SK-N-SH (cell line): ENCODE results near the gene RAD51B. TPM values are rescaled to one million over a fixed set of nuclear protein-coding genes. Genes with fewer than 3 reads are reported as not detected.

Experiments
- CTCF ChIA-PET: fragments of 300-600, 350-600 bp; formaldehyde crosslinking; extraction: SDS; loops from one replicate; lab custom pipeline; 2021; lab: Yijun Ruan, JAX
- POLR2A ChIA-PET: fragments of 350-600 bp; sonication (Branson Sonifier 250); formaldehyde crosslinking; extraction: SDS; loops from one replicate; lab custom pipeline; 2020; ENCODE audit warnings: antibody characterized with exemption, inconsistent platforms; lab: Yijun Ruan, JAX
- DNase-seq: peaks from one replicate; pipeline ENCODE4 v3.0.0; 2012
- H2AFZ ChIP-seq: fragments of 200-600 bp; sonication (generic); 2 replicates; pipeline ENCODE4 v1.8.1; 2016; ENCODE audit warnings: antibody characterized with exemption, mild to moderate bottlenecking, low read depth
- H3F3A ChIP-seq: fragments of 200-600 bp; sonication (generic); replicated peaks from 2 replicates; pipeline ENCODE3; 2016; ENCODE audit warnings: antibody characterized with exemption, mild to moderate bottlenecking; ENCODE audit not compliant: insufficient read depth
- H3K27ac ChIP-seq, 2 experiments: fragments of 200-500 bp in 1 of 2; fragments of 200-600 bp in 1 of 2; sonication (Bioruptor generic) in 1 of 2; sonication (generic), shearing (Covaris generic) in 1 of 2; 2 replicates each; pipeline versions ENCODE4 v1.5.1 to v1.6.1; 2014 to 2016; ENCODE audit warnings: low read depth in 2 of 2, inconsistent platforms in 1 of 2, low read length in 1 of 2, mild to moderate bottlenecking in 1 of 2, mixed read lengths in 1 of 2
- H3K27me3 ChIP-seq: fragments of 200-600 bp; sonication (generic), shearing (Covaris generic); 2 replicates; pipeline ENCODE4 v1.6.1; 2016; ENCODE audit warnings: mixed run types; ENCODE audit not compliant: insufficient read depth
- H3K36me3 ChIP-seq, 2 experiments: fragments of 200-500 bp in 1 of 2; fragments of 200-600 bp in 1 of 2; sonication (Bioruptor generic) in 1 of 2; sonication (generic) in 1 of 2; replicated peaks in 1 of 2; 2 replicates each; pipeline versions ENCODE3 to v1.5.1; 2014 to 2016; ENCODE audit warnings: low read length in 1 of 2, mild to moderate bottlenecking in 1 of 2; ENCODE audit not compliant: insufficient read depth in 2 of 2, control insufficient read depth in 1 of 2
- H3K4me1 ChIP-seq, 2 experiments: fragments of 200-500 bp in 1 of 2; fragments of 200-600 bp in 1 of 2; sonication (Bioruptor generic) in 1 of 2; sonication (generic), shearing (Covaris generic) in 1 of 2; 2 replicates each; pipeline versions ENCODE4 v1.5.1 to v1.6.1; 2014 to 2016; ENCODE audit warnings: low read depth in 1 of 2, low read length in 1 of 2, mixed run types in 1 of 2; ENCODE audit not compliant: insufficient read depth in 2 of 2, control insufficient read depth in 1 of 2
- H3K4me2 ChIP-seq: fragments of 200-600 bp; sonication (generic), shearing (Covaris generic); 2 replicates; pipeline ENCODE4 v1.6.1; 2017; ENCODE audit warnings: mixed run types
- H3K4me3 ChIP-seq, 2 experiments: fragments of 200-500 bp in 1 of 2; fragments of 200-600 bp in 1 of 2; sonication (Bioruptor generic) in 1 of 2; sonication (generic), shearing (Covaris generic) in 1 of 2; 2 replicates each; pipeline versions ENCODE4 v1.5.1 to v1.8.1; 2014 to 2016; ENCODE audit warnings: low read depth in 2 of 2, inconsistent platforms in 1 of 2, low read length in 1 of 2, mild to moderate bottlenecking in 1 of 2, mixed read lengths in 1 of 2, moderate library complexity in 1 of 2
- H3K79me2 ChIP-seq: fragments of 200-600 bp; sonication (generic); 2 replicates; pipeline ENCODE4 v1.8.1; 2017; ENCODE audit warnings: mild to moderate bottlenecking; ENCODE audit not compliant: insufficient read depth
- H3K9ac ChIP-seq: fragments of 200-600 bp; sonication (generic); 2 replicates; pipeline ENCODE4 v1.6.1; 2017; ENCODE audit warnings: mixed run types
- H3K9me2 ChIP-seq: fragments of 200-600 bp; sonication (generic); 2 replicates; pipeline ENCODE4 v1.6.1; 2017; ENCODE audit warnings: mixed run types
- H3K9me3 ChIP-seq: fragments of 200-600 bp; sonication (generic); 2 replicates; pipeline ENCODE4 v1.6.1; 2017; ENCODE audit warnings: mixed run types, mild to moderate bottlenecking, moderate library complexity
- H4K20me1 ChIP-seq: fragments of 200-600 bp; sonication (generic); 2 replicates; pipeline ENCODE4 v1.6.1; 2017; ENCODE audit warnings: mild to moderate bottlenecking, mixed run types; ENCODE audit not compliant: insufficient read depth
- CHD2 ChIP-seq: fragments of 150-350 bp; IDR thresholded peaks from 2 replicates; pipeline ENCODE4 v1.6.1; 2018; ENCODE audit warnings: low read length; ENCODE audit not compliant: partially characterized antibody
- CTCF ChIP-seq: fragments of 200-600 bp; sonication (generic); IDR thresholded peaks from 2 replicates; pipeline ENCODE4 v1.6.1; 2017; ENCODE audit warnings: antibody characterized with exemption, mild to moderate bottlenecking, moderate library complexity
- EP300 ChIP-seq, 2 experiments: IDR thresholded peaks; 2 replicates each; pipeline versions ENCODE4 v1.4.0 to v1.6.1; 2012; ENCODE audit warnings: borderline replicate concordance in 1 of 2, low read depth in 1 of 2, low read length in 1 of 2
- FOXM1 ChIP-seq: IDR thresholded peaks from 2 replicates; pipeline ENCODE4 v1.4.0; 2012; ENCODE audit warnings: low read depth, mild to moderate bottlenecking
- GATA2 ChIP-seq: sonication (generic); formaldehyde crosslinking; IDR thresholded peaks from 2 replicates; pipeline ENCODE4 v1.5.0; 2020; ENCODE audit warnings: mild to moderate bottlenecking, missing genetic modification reagents
- IRF3 ChIP-seq: fragments of 150-350 bp; IDR thresholded peaks from 2 replicates; pipeline ENCODE4 v1.6.1; 2016; ENCODE audit warnings: mild to moderate bottlenecking, low read depth, low read length
- JUND ChIP-seq: IDR thresholded peaks from 2 replicates; pipeline ENCODE4 v1.4.0; 2012
- MXI1 ChIP-seq: IDR thresholded peaks from 2 replicates; pipeline ENCODE4 v1.6.1; 2012; ENCODE audit warnings: mild to moderate bottlenecking, low read depth, low read length, improper control_type of control experiment
- NRF1 ChIP-seq: IDR thresholded peaks from 2 replicates; pipeline ENCODE4 v1.6.1; 2012; ENCODE audit warnings: low read depth, mild to moderate bottlenecking, low read length
- PBX3 ChIP-seq: IDR thresholded peaks from 2 replicates; pipeline ENCODE4; 2012
- RAD21 ChIP-seq: IDR thresholded peaks from 2 replicates; pipeline ENCODE4 v1.6.1; 2012; ENCODE audit warnings: mild to moderate bottlenecking, low read length
- RCOR1 ChIP-seq: fragments of 150-350 bp; IDR thresholded peaks from 2 replicates; pipeline ENCODE4 v1.6.1; 2017; ENCODE audit warnings: antibody characterized with exemption, low read length
- REST ChIP-seq: IDR thresholded peaks from 2 replicates; pipeline ENCODE4 v1.6.1; 2012; ENCODE audit warnings: mild to moderate bottlenecking, low read depth, low read length, moderate library complexity
- SIN3A ChIP-seq: IDR thresholded peaks from 2 replicates; pipeline ENCODE4 v1.6.1; 2012; ENCODE audit warnings: low read depth, mild to moderate bottlenecking, low read length, moderate library complexity, borderline replicate concordance
- TEAD4 ChIP-seq: IDR thresholded peaks from 2 replicates; pipeline ENCODE4 v1.4.0; 2012; ENCODE audit warnings: mild to moderate bottlenecking, borderline replicate concordance; ENCODE audit not compliant: insufficient read depth
- USF1 ChIP-seq: IDR thresholded peaks from 2 replicates; pipeline ENCODE4 v1.4.0; 2012; ENCODE audit warnings: low read depth, borderline replicate concordance
- USF2 ChIP-seq: fragments of 150-350 bp; IDR thresholded peaks from 2 replicates; pipeline ENCODE4 v1.6.1; 2017; ENCODE audit warnings: antibody characterized with exemption, low read length, low read depth, borderline replicate concordance
- ZBTB33 ChIP-seq: IDR thresholded peaks from 2 replicates; pipeline ENCODE4 v1.4.0; 2012; ENCODE audit warnings: low read depth, borderline replicate concordance
- WGBS: methylation state at CpG from one replicate; pipeline ENCODE4 v1.1.6; 2017; ENCODE audit warnings: low lambda C conversion rate; 5-methylcytosine and 5-hydroxymethylcytosine counted together
- polyA plus RNA-seq, 3 experiments: library from polyadenylated mRNA; depleted of rRNA; stranded (reverse); fragments of >200 nt; gene quantifications; 2 replicates each; pipeline ENCODE4 v1.2.3, GENCODE V29; 2012

Gene RAD51B
- polyA plus RNA-seq, 1 of the 3 experiments (the other 2 are of a cell fraction) = 6.0 TPM

GRCh38 chr14:68777644-68778043 lies 958.1 kb downstream of the RAD51B start:
- H3K36me3 ChIP-seq = no peaks in the 10 kb centered on the region
- H4K20me1 ChIP-seq = no peaks in the 10 kb centered on the region
- no peaks in the 10 kb centered on the region for H3K9me3 ChIP-seq
- no peaks in the 10 kb centered on the region for H3K9me2 ChIP-seq
- ChIA-PET POLR2A (no interaction called here), CTCF (interaction anchor here (3.2 kb wide), 1 partner anchor 11 kb away, joined by 21 read pairs; no protein-coding TSS in a partner anchor)
- no peak overlapping the region for H2AFZ ChIP-seq
- DNase-seq = no peak
- 95% methylated on average over 1 of the region's 1 CpG for WGBS
- H3K27ac ChIP-seq = no peak overlapping the region
- H3K79me2 ChIP-seq = no peaks in the 10 kb centered on the region
- peaks cover 28% of the 10 kb centered on the region for H3F3A ChIP-seq
- H3K9ac ChIP-seq = no peak overlapping the region
- TF ChIP-seq CTCF = no peak
- no peak for TF ChIP-seq EP300 (IDR thresholded peaks at IDR 0.05; ENCODE audit: borderline replicate concordance in 1 of 2, low read depth in 1 of 2, low read length in 1 of 2)
- no peak for TF ChIP-seq USF2
- no peak for TF ChIP-seq FOXM1
- TF ChIP-seq RAD21 = no peak
- TF ChIP-seq REST = no peak
- TF ChIP-seq RCOR1 = no peak
- TF ChIP-seq SIN3A = no peak
- TF ChIP-seq CHD2 = no peak
- TF ChIP-seq NRF1 = no peak
- no peak for TF ChIP-seq TEAD4
- no peak for TF ChIP-seq IRF3
- no peak for TF ChIP-seq ZBTB33
- TF ChIP-seq GATA2 = no peak
- no peak for TF ChIP-seq MXI1
- no peak for TF ChIP-seq PBX3
- TF ChIP-seq USF1 = no peak
- TF ChIP-seq JUND = no peak
- no peaks in the 10 kb centered on the region for H3K27me3 ChIP-seq
- no peak overlapping the region for H3K4me2 ChIP-seq
- peaks cover 12 to 19% of the 10 kb centered on the region in 2 experiments; a peak in 3 of 4 replicates for H3K4me1 ChIP-seq
- H3K4me3 ChIP-seq = no peak overlapping the region
